Fibroblast of pulmonary artery (primary cell): ENCODE data around the gene RPA3.

ENCODE experiments used
- DNase-seq: peaks from one replicate; pipeline ENCODE4 v3.0.0-alpha.2; 2010; ENCODE audit warnings: low read depth
- H3K4me3 ChIP-seq: replicated peaks from 2 replicates; pipeline ENCODE4 v1.5.1; 2011; ENCODE audit warnings: low read depth, mild to moderate bottlenecking, control low read depth, low read length, moderate library complexity
- TF ChIP-seq, protein P1 (sequence below): IDR thresholded peaks from 2 replicates; pipeline ENCODE4 v1.5.1; 2011; ENCODE audit warnings: mild to moderate bottlenecking, control low read depth, low read length, inconsistent platforms; ENCODE audit errors: missing control alignments

RPA3 gene

DNA sequence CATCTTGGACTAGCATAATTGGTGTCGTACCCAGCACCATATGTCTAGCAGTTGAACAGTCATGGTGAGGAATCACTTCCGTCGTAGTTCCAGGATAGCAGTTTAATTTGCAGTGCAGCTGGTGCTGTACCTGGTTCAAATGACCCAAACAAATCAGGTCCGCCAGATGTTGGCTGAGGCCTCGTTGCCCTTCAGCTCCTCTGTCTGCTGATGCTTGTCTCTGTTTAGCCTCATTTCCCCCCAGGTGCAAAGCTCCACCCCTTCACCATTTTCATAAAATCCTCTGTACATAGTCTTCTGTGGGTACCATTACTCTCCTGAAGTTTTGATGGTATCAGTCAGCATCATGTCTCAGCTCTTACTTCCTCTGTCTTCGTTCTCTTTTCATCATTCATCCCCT, 42.7 kb downstream of the RPA3 start:
- TF ChIP-seq, protein P1, sequence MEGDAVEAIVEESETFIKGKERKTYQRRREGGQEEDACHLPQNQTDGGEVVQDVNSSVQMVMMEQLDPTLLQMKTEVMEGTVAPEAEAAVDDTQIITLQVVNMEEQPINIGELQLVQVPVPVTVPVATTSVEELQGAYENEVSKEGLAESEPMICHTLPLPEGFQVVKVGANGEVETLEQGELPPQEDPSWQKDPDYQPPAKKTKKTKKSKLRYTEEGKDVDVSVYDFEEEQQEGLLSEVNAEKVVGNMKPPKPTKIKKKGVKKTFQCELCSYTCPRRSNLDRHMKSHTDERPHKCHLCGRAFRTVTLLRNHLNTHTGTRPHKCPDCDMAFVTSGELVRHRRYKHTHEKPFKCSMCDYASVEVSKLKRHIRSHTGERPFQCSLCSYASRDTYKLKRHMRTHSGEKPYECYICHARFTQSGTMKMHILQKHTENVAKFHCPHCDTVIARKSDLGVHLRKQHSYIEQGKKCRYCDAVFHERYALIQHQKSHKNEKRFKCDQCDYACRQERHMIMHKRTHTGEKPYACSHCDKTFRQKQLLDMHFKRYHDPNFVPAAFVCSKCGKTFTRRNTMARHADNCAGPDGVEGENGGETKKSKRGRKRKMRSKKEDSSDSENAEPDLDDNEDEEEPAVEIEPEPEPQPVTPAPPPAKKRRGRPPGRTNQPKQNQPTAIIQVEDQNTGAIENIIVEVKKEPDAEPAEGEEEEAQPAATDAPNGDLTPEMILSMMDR = no peak
- DNase-seq = no peak

DNA sequence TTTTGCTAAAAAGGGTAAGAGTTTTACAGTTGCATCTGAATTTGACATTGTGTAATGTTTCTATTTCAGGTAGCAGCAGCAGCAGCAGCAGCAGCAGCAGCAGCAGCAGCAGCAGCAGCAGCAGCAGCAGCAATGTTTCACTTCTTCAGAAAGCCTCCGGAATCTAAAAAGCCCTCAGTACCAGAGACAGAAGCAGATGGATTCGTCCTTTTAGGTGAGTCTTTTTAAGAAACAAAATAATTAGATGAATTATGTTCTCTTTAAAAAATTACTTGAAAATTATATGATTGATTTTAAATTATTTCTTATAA, 45.2 kb downstream of the RPA3 start:
- no peak for DNase-seq
- no peak overlapping the region for H3K4me3 ChIP-seq
- TF ChIP-seq, protein P1 = no peak

More for the DNA sequence above, 42.7 kb downstream of the RPA3 start:
- H3K4me3 ChIP-seq = no peak overlapping the region

DNA sequence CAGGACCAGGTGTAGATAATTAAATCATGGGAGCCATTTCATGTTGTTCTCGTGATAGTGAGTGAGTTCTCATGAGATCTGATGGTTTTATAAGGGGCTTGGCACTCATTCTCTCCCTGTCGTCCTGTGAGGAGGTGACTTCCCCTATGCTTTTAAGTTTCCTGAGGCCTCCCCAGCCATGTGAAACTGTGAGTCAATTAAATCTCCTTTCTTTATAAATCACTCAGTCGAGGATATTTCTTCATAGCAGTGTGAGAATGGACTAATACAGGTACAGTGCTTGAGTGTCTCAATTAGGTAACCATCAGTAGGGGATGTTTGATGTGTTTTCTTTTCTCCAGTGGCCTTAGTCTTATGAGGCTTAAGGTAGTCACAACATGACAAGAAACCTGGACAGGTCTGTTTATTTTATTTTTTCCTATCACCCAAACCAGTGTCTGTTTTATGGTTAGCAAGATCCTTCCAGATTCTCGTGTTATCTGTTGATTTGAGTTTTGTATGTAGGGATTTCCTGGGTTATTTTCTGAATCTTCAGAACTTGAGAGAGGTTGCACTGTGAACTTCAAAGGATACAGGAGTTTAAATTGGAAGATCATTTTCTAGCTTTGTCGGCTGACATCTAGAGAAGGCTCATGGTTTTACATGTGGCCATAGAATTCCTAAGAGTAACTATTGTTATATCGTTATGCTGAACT, 45.7 kb downstream of the RPA3 start:
- no peak overlapping the region for H3K4me3 ChIP-seq
- TF ChIP-seq, protein P1 = no peak
- no peak for DNase-seq

DNA sequence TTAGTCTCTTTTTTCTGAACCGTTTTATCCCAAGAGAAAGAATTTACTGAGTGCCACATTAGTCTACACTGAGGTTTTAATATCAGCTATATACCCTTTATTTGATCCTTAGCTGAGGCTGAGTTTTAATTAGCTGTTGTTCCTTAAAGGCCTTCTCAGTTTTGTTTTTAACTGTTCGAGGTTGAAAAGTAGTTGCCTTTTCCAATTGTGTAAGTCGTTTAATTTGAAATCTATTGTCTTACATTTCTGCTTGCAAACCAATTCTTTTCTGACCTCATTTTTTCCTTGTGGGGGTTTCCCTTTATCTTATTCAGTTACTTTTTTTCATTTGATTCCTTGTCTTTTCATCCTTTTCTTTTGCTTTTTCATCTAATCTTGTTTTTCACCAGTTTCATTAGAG, 47.0 kb downstream of the RPA3 start:
- TF ChIP-seq, protein P1 = no peak
- no peak overlapping the region for H3K4me3 ChIP-seq
- no peak for DNase-seq

DNA sequence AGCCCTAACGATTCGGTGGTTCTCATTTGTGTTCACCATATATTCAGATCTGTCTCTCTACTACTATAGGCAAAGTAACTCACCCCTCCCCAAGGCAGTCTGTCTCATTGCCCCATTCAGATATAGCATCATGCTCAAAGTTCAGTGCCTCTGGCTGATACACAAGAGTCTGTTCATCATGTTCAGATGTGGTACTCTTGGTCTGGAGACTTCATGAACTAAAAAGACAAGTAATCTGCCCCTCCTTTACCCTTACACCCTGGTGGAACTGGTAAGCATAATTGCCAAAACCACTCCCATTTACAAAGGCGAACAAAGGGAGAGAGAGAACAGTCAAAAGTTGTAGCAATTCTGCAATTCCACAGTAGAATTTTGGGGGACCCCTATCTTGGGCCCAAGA, 47.9 kb downstream of the RPA3 start:
- TF ChIP-seq, protein P1 = no peak
- no peak for DNase-seq
- H3K4me3 ChIP-seq = no peak overlapping the region

DNA sequence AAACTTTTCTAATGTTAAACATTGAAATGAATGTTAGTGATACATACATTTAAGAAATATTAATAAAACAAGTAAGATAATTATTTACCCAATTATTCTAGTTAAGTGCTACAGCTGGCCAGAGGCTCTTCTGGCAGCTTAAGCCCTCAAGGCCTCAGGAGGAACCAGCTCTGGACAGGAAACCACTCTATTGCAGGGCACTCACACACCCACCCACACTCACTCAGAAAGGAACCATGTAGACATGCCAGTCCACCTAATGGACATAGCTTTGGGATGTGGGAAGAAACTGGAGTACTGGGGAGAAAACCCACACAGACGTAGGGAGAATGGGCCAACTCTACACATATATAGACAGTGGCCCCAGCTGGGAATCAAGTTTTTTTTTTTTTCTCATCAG, 49.7 kb downstream of the RPA3 start:
- TF ChIP-seq, protein P1 = no peak
- no peak overlapping the region for H3K4me3 ChIP-seq
- DNase-seq = no peak

DNA sequence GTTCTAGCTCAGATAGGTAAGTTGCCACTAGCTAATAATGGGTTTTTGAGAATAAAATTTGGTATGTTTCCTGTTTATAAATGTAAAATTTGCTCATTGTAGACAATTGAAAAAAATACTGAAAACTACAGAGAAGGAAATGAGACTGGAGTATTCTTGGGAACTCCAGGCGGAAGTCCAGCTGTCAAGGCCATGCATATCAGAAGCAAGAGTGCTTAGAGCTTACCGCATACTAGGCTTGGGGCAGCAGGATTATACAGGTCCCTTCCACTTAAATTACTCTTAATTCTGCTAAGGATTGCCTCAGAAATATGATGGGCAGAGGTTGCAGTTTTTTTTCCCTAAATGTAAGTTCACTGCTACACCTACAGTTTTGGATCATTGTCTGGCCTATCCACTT, 51.2 kb downstream of the RPA3 start:
- H3K4me3 ChIP-seq = no peak overlapping the region
- TF ChIP-seq, protein P1 = no peak
- DNase-seq = no peak
